Measurements from ENCODE around the gene TOM1L2.

DNA sequence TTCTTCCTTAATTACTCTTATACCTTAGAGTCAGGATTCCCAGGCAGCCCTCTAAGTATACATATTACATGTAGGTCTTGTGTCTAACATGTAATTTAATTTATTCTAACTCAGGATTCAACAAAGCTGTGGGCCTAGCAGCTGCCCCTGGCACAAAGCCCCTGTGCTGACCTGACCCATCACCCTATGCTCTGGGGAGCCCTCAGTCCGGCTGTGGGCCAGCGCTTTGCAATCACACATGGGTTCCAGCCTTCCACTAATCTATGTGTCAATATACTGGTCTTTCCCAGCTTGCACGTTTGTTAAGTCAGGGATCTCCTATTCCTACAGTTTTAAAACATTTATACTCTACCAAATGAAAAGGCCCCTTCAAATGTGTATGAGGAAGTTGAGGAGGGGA is 72.7 kb downstream of the TOM1L2 start:
- TF ChIP-seq, protein P1, sequence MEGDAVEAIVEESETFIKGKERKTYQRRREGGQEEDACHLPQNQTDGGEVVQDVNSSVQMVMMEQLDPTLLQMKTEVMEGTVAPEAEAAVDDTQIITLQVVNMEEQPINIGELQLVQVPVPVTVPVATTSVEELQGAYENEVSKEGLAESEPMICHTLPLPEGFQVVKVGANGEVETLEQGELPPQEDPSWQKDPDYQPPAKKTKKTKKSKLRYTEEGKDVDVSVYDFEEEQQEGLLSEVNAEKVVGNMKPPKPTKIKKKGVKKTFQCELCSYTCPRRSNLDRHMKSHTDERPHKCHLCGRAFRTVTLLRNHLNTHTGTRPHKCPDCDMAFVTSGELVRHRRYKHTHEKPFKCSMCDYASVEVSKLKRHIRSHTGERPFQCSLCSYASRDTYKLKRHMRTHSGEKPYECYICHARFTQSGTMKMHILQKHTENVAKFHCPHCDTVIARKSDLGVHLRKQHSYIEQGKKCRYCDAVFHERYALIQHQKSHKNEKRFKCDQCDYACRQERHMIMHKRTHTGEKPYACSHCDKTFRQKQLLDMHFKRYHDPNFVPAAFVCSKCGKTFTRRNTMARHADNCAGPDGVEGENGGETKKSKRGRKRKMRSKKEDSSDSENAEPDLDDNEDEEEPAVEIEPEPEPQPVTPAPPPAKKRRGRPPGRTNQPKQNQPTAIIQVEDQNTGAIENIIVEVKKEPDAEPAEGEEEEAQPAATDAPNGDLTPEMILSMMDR (IDR thresholded peaks at IDR 0.05): no peak
- TF ChIP-seq EZH2 (IDR thresholded peaks at IDR 0.05): no peak
- no peak for TF ChIP-seq EZH2phosphoT487 (IDR thresholded peaks at IDR 0.05)
